IMR-90 (cell line): ENCODE results near the gene POLR1B. TPM values are rescaled to one million over a fixed set of nuclear protein-coding genes. Genes with fewer than 3 reads are reported as not detected.

Experiments
- ATAC-seq: fragments of 200-7000 bp; cut with Tn5 transposase; 2 replicates; pipeline ENCODE4 v1.9.1; 2020; ENCODE audit warnings: low read depth, mild to moderate bottlenecking, moderate library complexity
- BruUV-seq: library from RNA; stranded (reverse); fragments of 400-500 nt; replicated peaks from 2 replicates; lab custom pipeline; 2021; lab: Mats Ljungman, UMichigan
- CTCF ChIA-PET: fragments of 300-600 bp; formaldehyde crosslinking; extraction: SDS; loops from one replicate; lab custom pipeline; 2021; ENCODE audit warnings: antibody characterized with exemption; lab: Yijun Ruan, JAX
- POLR2A ChIA-PET: fragments of 300-600 bp; sonication (Branson Sonifier 250); formaldehyde crosslinking; loops from one replicate; lab custom pipeline; 2022; ENCODE audit warnings: antibody characterized with exemption; ENCODE audit not compliant: unreplicated experiment; lab: Charles Lee
- DNase-seq: peaks from one replicate; pipeline ENCODE4 v3.0.0; 2013
- H2AFZ ChIP-seq: replicated peaks from 2 replicates; pipeline ENCODE3; 2013; ENCODE audit warnings: low read length, mild to moderate bottlenecking; ENCODE audit not compliant: poor library complexity
- H2AK5ac ChIP-seq: 2 replicates; pipeline ENCODE4 v1.6.1; 2013; ENCODE audit warnings: low read depth, low read length, inconsistent platforms
- H2AK9ac ChIP-seq: replicated peaks from 2 replicates; pipeline ENCODE3; 2013; ENCODE audit warnings: mild to moderate bottlenecking, low read depth, low read length, moderate library complexity; ENCODE audit not compliant: poor library complexity
- H2BK120ac ChIP-seq: 2 replicates; pipeline ENCODE4 v1.6.1; 2013; ENCODE audit warnings: low read depth, low read length, inconsistent platforms
- H2BK15ac ChIP-seq: 3 replicates; pipeline ENCODE4 v1.6.1; 2013; ENCODE audit warnings: low read depth, low read length, inconsistent platforms
- H2BK20ac ChIP-seq: 2 replicates; pipeline ENCODE4 v1.6.1; 2013; ENCODE audit warnings: low read depth, mild to moderate bottlenecking, inconsistent platforms, low read length, moderate library complexity
- H2BK5ac ChIP-seq: 2 replicates; pipeline ENCODE4 v1.6.1; 2013; ENCODE audit warnings: mild to moderate bottlenecking, low read depth, low read length, inconsistent platforms; ENCODE audit not compliant: poor library complexity, severe bottlenecking
- H3K14ac ChIP-seq: replicated peaks from 2 replicates; pipeline ENCODE4 v1.6.1; 2013; ENCODE audit warnings: low read depth, low read length, inconsistent platforms
- H3K18ac ChIP-seq: 2 replicates; pipeline ENCODE4 v1.6.1; 2013; ENCODE audit warnings: low read depth, low read length, control low read depth
- H3K23ac ChIP-seq: 2 replicates; pipeline ENCODE4 v1.6.1; 2013; ENCODE audit warnings: low read depth, low read length, inconsistent platforms
- H3K27ac ChIP-seq: 2 replicates; pipeline ENCODE4 v1.5.1; 2013; ENCODE audit warnings: mild to moderate bottlenecking, control low read depth, low read length; ENCODE audit not compliant: insufficient read depth
- H3K27me3 ChIP-seq: 2 replicates; pipeline ENCODE4 v1.6.1; 2013; ENCODE audit warnings: low read length; ENCODE audit not compliant: control insufficient read depth, insufficient read depth
- H3K36me3 ChIP-seq: 2 replicates; pipeline ENCODE4 v1.6.1; 2013; ENCODE audit warnings: low read length, mixed read lengths; ENCODE audit not compliant: control insufficient read depth, insufficient read depth
- H3K4ac ChIP-seq: 2 replicates; pipeline ENCODE4 v1.6.1; 2013; ENCODE audit warnings: low read depth, low read length, inconsistent platforms
- H3K4me1 ChIP-seq: 2 replicates; pipeline ENCODE4 v1.6.1; 2013; ENCODE audit warnings: low read length, mixed read lengths; ENCODE audit not compliant: control insufficient read depth, insufficient read depth
- H3K4me2 ChIP-seq: 2 replicates; pipeline ENCODE4 v1.6.1; 2013; ENCODE audit warnings: low read depth, mild to moderate bottlenecking, control low read depth, low read length, moderate library complexity
- H3K4me3 ChIP-seq: 2 replicates; pipeline ENCODE4 v1.5.1; 2013; ENCODE audit warnings: low read depth, mild to moderate bottlenecking, control low read depth, low read length, moderate library complexity; ENCODE audit not compliant: insufficient read depth
- H3K56ac ChIP-seq: 2 replicates; pipeline ENCODE4 v1.6.1; 2013; ENCODE audit warnings: low read length, inconsistent platforms; ENCODE audit not compliant: insufficient read depth; ENCODE audit errors: extremely low read depth
- H3K79me1 ChIP-seq, 2 experiments: 2 replicates each; pipeline ENCODE4 v1.6.1; 2013; ENCODE audit warnings: low read length in 2 of 2, inconsistent platforms in 1 of 2, low read depth in 1 of 2
- H3K9ac ChIP-seq: 2 replicates; pipeline ENCODE4 v1.6.1; 2013; ENCODE audit warnings: low read depth, low read length, control low read depth
- H3K9me1 ChIP-seq: 2 replicates; pipeline ENCODE4 v1.6.1; 2013; ENCODE audit warnings: low read length, inconsistent platforms; ENCODE audit not compliant: insufficient read depth
- H3K9me3 ChIP-seq: 2 replicates; pipeline ENCODE4 v1.6.1; 2013; ENCODE audit warnings: low read length; ENCODE audit not compliant: control insufficient read depth, insufficient read depth
- H4K20me1 ChIP-seq: 2 replicates; pipeline ENCODE4 v1.6.1; 2013; ENCODE audit warnings: low read length, inconsistent platforms; ENCODE audit not compliant: insufficient read depth
- H4K5ac ChIP-seq: 2 replicates; pipeline ENCODE4 v1.6.1; 2013; ENCODE audit warnings: mild to moderate bottlenecking, low read depth, low read length, control low read depth
- H4K8ac ChIP-seq, 2 experiments: 2 replicates each; pipeline ENCODE4 v1.6.1; 2013; ENCODE audit warnings: low read depth in 2 of 2, low read length in 2 of 2, control low read depth in 1 of 2, inconsistent platforms in 1 of 2
- H4K91ac ChIP-seq: 2 replicates; pipeline ENCODE4 v1.6.1; 2013; ENCODE audit warnings: low read depth, low read length, inconsistent platforms; ENCODE audit not compliant: insufficient read depth
- BHLHE40 ChIP-seq: fragments of 150-350 bp; IDR thresholded peaks from 2 replicates; pipeline ENCODE4 v1.6.1; 2016; ENCODE audit warnings: mild to moderate bottlenecking, low read depth, low read length
- CEBPB ChIP-seq: IDR thresholded peaks from 2 replicates; pipeline ENCODE4 v1.6.1; 2012; ENCODE audit warnings: low read depth, low read length, improper control_type of control experiment
- CHD1 ChIP-seq: IDR thresholded peaks from 2 replicates; pipeline ENCODE4 v1.6.1; 2012; ENCODE audit warnings: low read depth, low read length, improper control_type of control experiment
- FOS ChIP-seq: fragments of 150-350 bp; IDR thresholded peaks from 2 replicates; pipeline ENCODE4 v1.6.1; 2016; ENCODE audit warnings: low read depth, low read length
- MAFK ChIP-seq: IDR thresholded peaks from 2 replicates; pipeline ENCODE4 v1.6.1; 2012; ENCODE audit warnings: low read depth, low read length, improper control_type of control experiment
- MAZ ChIP-seq: IDR thresholded peaks from 2 replicates; pipeline ENCODE4 v1.6.1; 2012; ENCODE audit warnings: low read depth, mild to moderate bottlenecking, low read length, improper control_type of control experiment, moderate library complexity, borderline replicate concordance
- MXI1 ChIP-seq: IDR thresholded peaks from 2 replicates; pipeline ENCODE4 v1.6.1; 2012; ENCODE audit warnings: low read depth, mild to moderate bottlenecking, low read length, moderate library complexity, borderline replicate concordance
- NFE2L2 ChIP-seq: fragments of 150-350 bp; IDR thresholded peaks from 2 replicates; pipeline ENCODE4 v1.6.1; 2016; ENCODE audit warnings: low read depth, mild to moderate bottlenecking, low read length
- POLR2A ChIP-seq: IDR thresholded peaks from 2 replicates; pipeline ENCODE4 v1.6.1; 2012; ENCODE audit warnings: mild to moderate bottlenecking, low read depth, low read length
- RAD21 ChIP-seq: IDR thresholded peaks from 2 replicates; pipeline ENCODE4 v1.6.1; 2012; ENCODE audit warnings: low read length, improper control_type of control experiment
- RCOR1 ChIP-seq: IDR thresholded peaks from 2 replicates; pipeline ENCODE4 v1.6.1; 2012; ENCODE audit warnings: mild to moderate bottlenecking, low read length, improper control_type of control experiment; ENCODE audit not compliant: insufficient replicate concordance
- RFX5 ChIP-seq: IDR thresholded peaks from 2 replicates; pipeline ENCODE4 v1.8.0; 2012; ENCODE audit warnings: low read depth, mild to moderate bottlenecking, low read length, moderate library complexity
- SMC3 ChIP-seq: fragments of 150-350 bp; IDR thresholded peaks from 2 replicates; pipeline ENCODE4 v1.6.1; 2016; ENCODE audit warnings: low read depth, mild to moderate bottlenecking, antibody characterized with exemption, low read length, moderate library complexity
- WGBS, 2 experiments: methylation state at CpG; one replicate each; pipeline versions ENCODE4 v1.1.5 to v1.1.7; 2013; ENCODE audit warnings: missing lambda C conversion rate in 2 of 2; ENCODE audit not compliant: insufficient read length in 1 of 2; ENCODE audit errors: extremely low coverage in 2 of 2; 5-methylcytosine and 5-hydroxymethylcytosine counted together
- dilution Hi-C: fragments of 300-500 bp; cut with HindIII; formaldehyde crosslinking; loops from one replicate; pipeline ENCODE4 v1.14.3; 2018; ENCODE audit warnings: low sequenced_read_pairs; ENCODE audit not compliant: unreplicated experiment
- in situ Hi-C: fragments of 300-500 bp; cut with MboI; formaldehyde crosslinking; loops from 3 replicates; pipeline ENCODE4 v1.14.3; 2019; ENCODE audit warnings: low sequenced_read_pairs, inconsistent platforms, mixed read lengths
- intact Hi-C: fragments of 100-400 bp; cut with micrococcal nuclease; formaldehyde crosslinking; loops from 2 replicates; pipeline ENCODE4 v1.10.0; 2022
- polyA plus RNA-seq, 3 experiments: library from polyadenylated mRNA; depleted of rRNA; stranded (reverse); fragments of >200 nt; gene quantifications; 2 replicates each; pipeline ENCODE4 v1.2.3, GENCODE V29; 2012; ENCODE audit warnings: low replicate concordance in 1 of 3
- total RNA-seq: library from RNA; depleted of rRNA; stranded (reverse); fragments of >200 nt; gene quantifications from 2 replicates; pipeline ENCODE4 v1.2.3, GENCODE V29; 2012
- TF ChIP-seq, protein P1 (sequence below): conservative IDR thresholded peaks from 2 replicates; pipeline ENCODE4 v1.5.1; 2012; ENCODE audit warnings: mild to moderate bottlenecking, low read depth, low read length, improper control_type of control experiment
- TF ChIP-seq, protein P2 (sequence below): fragments of 150-350 bp; IDR thresholded peaks from 2 replicates; pipeline ENCODE4 v1.6.1; 2016; ENCODE audit warnings: low read depth, mild to moderate bottlenecking, low read length, moderate library complexity, borderline replicate concordance
- TF ChIP-seq, protein P3 (sequence below): fragments of 150-350 bp; IDR thresholded peaks from 2 replicates; pipeline ENCODE4 v1.6.1; 2017; ENCODE audit warnings: mild to moderate bottlenecking, antibody characterized with exemption, low read length, low read depth

Gene POLR1B
- total and polyA plus RNA-seq, 2 of the 4 experiments (the other 2 are of a cell fraction): 10.5 to 24.6 TPM

DNA sequence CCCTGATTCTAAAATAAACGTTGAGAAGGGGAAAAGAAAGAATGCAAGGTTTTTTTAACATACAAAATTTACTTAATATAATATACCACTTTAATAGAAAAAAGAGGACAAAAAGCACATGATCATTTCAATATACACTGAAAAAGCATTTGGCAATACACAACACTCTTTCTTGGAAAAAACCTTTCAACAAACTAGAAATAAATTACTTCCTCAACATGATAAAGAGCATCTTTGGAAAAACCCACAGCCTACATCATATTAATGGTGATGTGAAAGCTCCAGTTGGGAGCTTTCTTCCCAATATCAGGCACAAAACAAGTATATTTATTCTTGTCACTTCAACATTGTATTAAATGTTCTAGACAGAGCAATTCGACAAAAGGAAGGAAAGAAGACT lies 3.0 kb upstream of the POLR1B start:
- no peak overlapping the region for H3K23ac ChIP-seq
- H4K5ac ChIP-seq: no peak overlapping the region
- H3K9me1 ChIP-seq: no peaks in the 10 kb centered on the region
- no peak for DNase-seq
- H3K27ac ChIP-seq: no peak overlapping the region
- TF ChIP-seq RAD21 (no peak), RCOR1 (no peak), FOS (no peak), MAZ (no peak), MXI1 (no peak), CEBPB (no peak), RFX5 (no peak), CHD1 (no peak), SMC3 (no peak), MAFK (no peak), POLR2A (no peak), NFE2L2 (no peak), BHLHE40 (no peak)
- TF ChIP-seq, protein P1, sequence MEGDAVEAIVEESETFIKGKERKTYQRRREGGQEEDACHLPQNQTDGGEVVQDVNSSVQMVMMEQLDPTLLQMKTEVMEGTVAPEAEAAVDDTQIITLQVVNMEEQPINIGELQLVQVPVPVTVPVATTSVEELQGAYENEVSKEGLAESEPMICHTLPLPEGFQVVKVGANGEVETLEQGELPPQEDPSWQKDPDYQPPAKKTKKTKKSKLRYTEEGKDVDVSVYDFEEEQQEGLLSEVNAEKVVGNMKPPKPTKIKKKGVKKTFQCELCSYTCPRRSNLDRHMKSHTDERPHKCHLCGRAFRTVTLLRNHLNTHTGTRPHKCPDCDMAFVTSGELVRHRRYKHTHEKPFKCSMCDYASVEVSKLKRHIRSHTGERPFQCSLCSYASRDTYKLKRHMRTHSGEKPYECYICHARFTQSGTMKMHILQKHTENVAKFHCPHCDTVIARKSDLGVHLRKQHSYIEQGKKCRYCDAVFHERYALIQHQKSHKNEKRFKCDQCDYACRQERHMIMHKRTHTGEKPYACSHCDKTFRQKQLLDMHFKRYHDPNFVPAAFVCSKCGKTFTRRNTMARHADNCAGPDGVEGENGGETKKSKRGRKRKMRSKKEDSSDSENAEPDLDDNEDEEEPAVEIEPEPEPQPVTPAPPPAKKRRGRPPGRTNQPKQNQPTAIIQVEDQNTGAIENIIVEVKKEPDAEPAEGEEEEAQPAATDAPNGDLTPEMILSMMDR: no peak
- TF ChIP-seq, protein P2, sequence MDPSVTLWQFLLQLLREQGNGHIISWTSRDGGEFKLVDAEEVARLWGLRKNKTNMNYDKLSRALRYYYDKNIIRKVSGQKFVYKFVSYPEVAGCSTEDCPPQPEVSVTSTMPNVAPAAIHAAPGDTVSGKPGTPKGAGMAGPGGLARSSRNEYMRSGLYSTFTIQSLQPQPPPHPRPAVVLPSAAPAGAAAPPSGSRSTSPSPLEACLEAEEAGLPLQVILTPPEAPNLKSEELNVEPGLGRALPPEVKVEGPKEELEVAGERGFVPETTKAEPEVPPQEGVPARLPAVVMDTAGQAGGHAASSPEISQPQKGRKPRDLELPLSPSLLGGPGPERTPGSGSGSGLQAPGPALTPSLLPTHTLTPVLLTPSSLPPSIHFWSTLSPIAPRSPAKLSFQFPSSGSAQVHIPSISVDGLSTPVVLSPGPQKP: no peak
- TF ChIP-seq, protein P3, sequence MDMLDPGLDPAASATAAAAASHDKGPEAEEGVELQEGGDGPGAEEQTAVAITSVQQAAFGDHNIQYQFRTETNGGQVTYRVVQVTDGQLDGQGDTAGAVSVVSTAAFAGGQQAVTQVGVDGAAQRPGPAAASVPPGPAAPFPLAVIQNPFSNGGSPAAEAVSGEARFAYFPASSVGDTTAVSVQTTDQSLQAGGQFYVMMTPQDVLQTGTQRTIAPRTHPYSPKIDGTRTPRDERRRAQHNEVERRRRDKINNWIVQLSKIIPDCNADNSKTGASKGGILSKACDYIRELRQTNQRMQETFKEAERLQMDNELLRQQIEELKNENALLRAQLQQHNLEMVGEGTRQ: no peak
- WGBS, 2 experiments: no CpG with 5 or more reads among the region's 2 CpGs
- dilution Hi-C loops: no loop called here
- no peak for ATAC-seq
- BruUV-seq: no TSS peak
- no peak overlapping the region for H3K56ac ChIP-seq
- ChIA-PET POLR2A (no interaction called here), CTCF (no interaction called here)
- H2AK5ac ChIP-seq: no peak overlapping the region
- no peak overlapping the region for H3K4me2 ChIP-seq
- no peaks in the 10 kb centered on the region for H3K27me3 ChIP-seq
- H3K9ac ChIP-seq: no peak overlapping the region
- H3K79me1 ChIP-seq: peaks cover 10 to 21% of the 10 kb centered on the region in 2 experiments; a peak in 3 of 4 replicates
- H3K36me3 ChIP-seq: no peaks in the 10 kb centered on the region
- H3K4ac ChIP-seq: no peak overlapping the region
- H2BK20ac ChIP-seq: no peak overlapping the region
- no peak overlapping the region for H2BK5ac ChIP-seq
- H2BK120ac ChIP-seq: no peak overlapping the region
- intact Hi-C loops: no loop called here
- H3K14ac ChIP-seq: no peak overlapping the region
- H4K20me1 ChIP-seq: no peaks in the 10 kb centered on the region
- no peaks in the 10 kb centered on the region for H3K9me3 ChIP-seq
- H2AK9ac ChIP-seq: no peak overlapping the region
- H3K4me1 ChIP-seq: no peaks in the 10 kb centered on the region
- H3K18ac ChIP-seq: no peak overlapping the region
- H4K8ac ChIP-seq: no peak overlapping the region
- no peak overlapping the region for H2BK15ac ChIP-seq
- no peak overlapping the region for H3K4me3 ChIP-seq
- in situ Hi-C loops: no loop called here
- no peak overlapping the region for H2AFZ ChIP-seq
- H4K91ac ChIP-seq: no peak overlapping the region
